Adrenal gland (tissue), 5 donors: Measurements from ENCODE around the gene IKZF4.

Experiments
- CTCF ChIP-seq, 6 experiments: fragments of 450-650 bp in 4 of 6; fragments of 200-600 bp in 2 of 6; sonication (generic) in 1 of 6; IDR thresholded peaks; 1 replicate in 5 of 6; 2 replicates in 1 of 6; pipeline versions ENCODE4 v1.5.1 to v1.8.0; 2016 to 2021; ENCODE audit warnings: antibody characterized with exemption in 6 of 6, mild to moderate bottlenecking in 2 of 6, moderate library complexity in 1 of 6
- POLR2A ChIP-seq, 2 donors: fragments of 450-650 bp; IDR thresholded peaks; one replicate each; pipeline ENCODE4 v1.6.1; 2017; ENCODE audit warnings: antibody characterized with exemption in 2 of 2, mild to moderate bottlenecking in 2 of 2, moderate library complexity in 1 of 2
- donor health status: DM: no; HTN: no; CAD: no.

GRCh38 chr12:56082382-56082781 lies 61.5 kb downstream of the IKZF4 start:
- TF ChIP-seq CTCF (IDR thresholded peaks at IDR 0.05) = no peak
- TF ChIP-seq POLR2A (IDR thresholded peaks at IDR 0.05) = no peak
